ENCODE measurements around the gene CRTC3.
"Not testable (repeated sequence)": the region's sequence is repeated elsewhere in the genome, so short reads cannot be mapped to it uniquely, and the experiment has no call there.

CRTC3 gene

GRCh38 chr15:90529371-90530249 lies at the start of gene CRTC3:
CRTC3 (plus strand) TSS chr15:90529923; CDS start chr15:90530072, 149 bp downstream.
- peak; percentile 46 for DNase-seq (ENCODE audit: low read depth)

- peak; percentile 12 for DNase-seq (ENCODE audit: low read depth)
Measured at GRCh38 chr15:90481023-90481422, 48.7 kb upstream of the CRTC3 start.

- DNase-seq (ENCODE audit: low read depth): no peak
Measured at GRCh38 chr15:90482124-90483011, 47.4 kb upstream of the CRTC3 start.

GRCh38 chr15:90483012-90483307 lies 46.8 kb upstream of the CRTC3 start:
- DNase-seq (ENCODE audit: low read depth): no peak

GRCh38 chr15:90483637-90484036 lies 46.1 kb upstream of the CRTC3 start:
- DNase-seq (ENCODE audit: low read depth): no peak

- DNase-seq (ENCODE audit: low read depth): no peak
Measured at GRCh38 chr15:90487186-90487585, 42.5 kb upstream of the CRTC3 start.

GRCh38 chr15:90489514-90489913 lies 40.2 kb upstream of the CRTC3 start:
- no peak for DNase-seq (ENCODE audit: low read depth)

- DNase-seq (ENCODE audit: low read depth): no peak
Measured at GRCh38 chr15:90489944-90490343, 39.8 kb upstream of the CRTC3 start.

GRCh38 chr15:90493647-90494046 lies 36.1 kb upstream of the CRTC3 start:
- no peak for DNase-seq (ENCODE audit: low read depth)

- no peak for DNase-seq (ENCODE audit: low read depth)
Measured at GRCh38 chr15:90495067-90495466, 34.7 kb upstream of the CRTC3 start.

- DNase-seq (ENCODE audit: low read depth): no peak
Measured at GRCh38 chr15:90496791-90497190, 32.9 kb upstream of the CRTC3 start.

GRCh38 chr15:90497376-90497775 lies 32.3 kb upstream of the CRTC3 start:
- no peak for DNase-seq (ENCODE audit: low read depth)

- DNase-seq (ENCODE audit: low read depth): no peak
Measured at GRCh38 chr15:90497912-90498311, 31.8 kb upstream of the CRTC3 start.

GRCh38 chr15:90500171-90500570 lies 29.6 kb upstream of the CRTC3 start:
- no peak for DNase-seq (ENCODE audit: low read depth)

- DNase-seq (ENCODE audit: low read depth): no peak
Measured at GRCh38 chr15:90501898-90502297, 27.8 kb upstream of the CRTC3 start.

- DNase-seq (ENCODE audit: low read depth): not testable (repeated sequence)
Measured at GRCh38 chr15:90510781-90511180, 18.9 kb upstream of the CRTC3 start.

GRCh38 chr15:90511211-90511618 lies 18.5 kb upstream of the CRTC3 start:
- peak; percentile 8 for DNase-seq (ENCODE audit: low read depth)

- DNase-seq (ENCODE audit: low read depth): no peak
Measured at GRCh38 chr15:90512276-90512675, 17.4 kb upstream of the CRTC3 start.

- no peak for DNase-seq (ENCODE audit: low read depth)
Measured at GRCh38 chr15:90512981-90513380, 16.7 kb upstream of the CRTC3 start.

GRCh38 chr15:90513448-90513847 lies 16.3 kb upstream of the CRTC3 start:
- DNase-seq (ENCODE audit: low read depth): no peak

GRCh38 chr15:90513893-90514292 lies 15.8 kb upstream of the CRTC3 start:
- DNase-seq (ENCODE audit: low read depth): not testable (repeated sequence)

GRCh38 chr15:90519688-90520087 lies 10.0 kb upstream of the CRTC3 start:
- no peak for DNase-seq (ENCODE audit: low read depth)

- no peak for DNase-seq (ENCODE audit: low read depth)
Measured at GRCh38 chr15:90520365-90520764, 9.4 kb upstream of the CRTC3 start.

Data from activated T-cell treated with anti-CD3 and anti-CD28 coated beads for 48 hours (primary cell).